ENCODE results near the gene CT45A7.
"Not testable (repeated sequence)": the region's sequence is repeated elsewhere in the genome, so short reads cannot be mapped to it uniquely, and the experiment has no call there.

Gene CT45A7

GRCh38 chrX:135837180-135837579, at the start of gene CT45A7:
CT45A7 (minus strand) TSS chrX:135837280; CDS start chrX:135833533, 3,747 bp downstream.
- DNase-seq, result not testable (repeated sequence)

GRCh38 chrX:135882741-135883140, 45.7 kb upstream of the CT45A7 start:
- DNase-seq, result not testable (repeated sequence)

- not testable (repeated sequence) for DNase-seq
These were observed 34.6 kb upstream of the CT45A7 start, which contains the start of gene CT45A9 for GRCh38 chrX:135871712-135872111. CT45A9 (minus strand) TSS chrX:135871812; CDS start chrX:135868061, 3,751 bp downstream.

GRCh38 chrX:135854438-135854837, 17.4 kb upstream of the CT45A7 start, which contains the start of gene CT45A8:
CT45A8 (minus strand) TSS chrX:135854538; CDS start chrX:135850783, 3,755 bp downstream.
- DNase-seq, result not testable (repeated sequence)

GRCh38 chrX:135819912-135820311, 17.2 kb downstream of the CT45A7 start, which contains the start of gene CT45A2:
CT45A2 (minus strand) TSS chrX:135820012; CDS start chrX:135816265, 3,747 bp downstream.
- DNase-seq, result not testable (repeated sequence)

- not testable (repeated sequence) for DNase-seq
These were observed 34.4 kb downstream of the CT45A7 start, which contains the start of gene CT45A6 for GRCh38 chrX:135802687-135803086. CT45A6 (minus strand) TSS chrX:135802787; CDS start chrX:135798993, 3,794 bp downstream.

- not testable (repeated sequence) for DNase-seq
These were observed 51.7 kb downstream of the CT45A7 start, which contains the start of gene CT45A5 for GRCh38 chrX:135785403-135785802. CT45A5 (minus strand) TSS chrX:135785503; CDS start chrX:135781729, 3,774 bp downstream.
